RPMI7951 (cell line): ENCODE measurements around the gene DACH1. TPM values are rescaled to one million over a fixed set of nuclear protein-coding genes. Genes with fewer than 3 reads are reported as not detected.
"Not testable (repeated sequence)": the region's sequence is repeated elsewhere in the genome, so short reads cannot be mapped to it uniquely, and the experiment has no call there.

Experiments
- DNase-seq: peaks from one replicate; pipeline ENCODE4 v3.0.0-alpha.2; 2012; ENCODE audit warnings: low read depth
- total RNA-seq: library from RNA; depleted of rRNA; stranded (reverse); fragments of >200 nt; shearing (Covaris generic); gene quantifications from 2 replicates; pipeline ENCODE4 v1.2.3, GENCODE V29; 2014

DACH1 gene
- total RNA-seq, 1 experiment from 2014 or later, result not detected

DNA sequence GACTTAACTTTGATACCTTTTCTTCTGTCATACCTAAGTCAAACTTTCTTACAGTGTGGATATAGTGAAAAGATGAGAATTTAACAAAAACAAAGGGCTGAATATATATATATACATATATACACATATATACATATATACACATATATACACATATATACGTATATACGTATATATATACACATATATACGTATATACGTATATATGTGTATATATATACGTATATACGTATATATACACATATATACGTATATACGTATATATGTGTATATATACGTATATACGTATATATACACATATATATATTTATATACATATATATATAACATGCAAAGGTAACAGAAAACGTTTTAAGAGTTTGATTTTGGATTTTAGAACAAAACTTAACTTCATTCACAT, 88.0 kb downstream of the DACH1 start:
- DNase-seq, result not testable (repeated sequence)

DNA sequence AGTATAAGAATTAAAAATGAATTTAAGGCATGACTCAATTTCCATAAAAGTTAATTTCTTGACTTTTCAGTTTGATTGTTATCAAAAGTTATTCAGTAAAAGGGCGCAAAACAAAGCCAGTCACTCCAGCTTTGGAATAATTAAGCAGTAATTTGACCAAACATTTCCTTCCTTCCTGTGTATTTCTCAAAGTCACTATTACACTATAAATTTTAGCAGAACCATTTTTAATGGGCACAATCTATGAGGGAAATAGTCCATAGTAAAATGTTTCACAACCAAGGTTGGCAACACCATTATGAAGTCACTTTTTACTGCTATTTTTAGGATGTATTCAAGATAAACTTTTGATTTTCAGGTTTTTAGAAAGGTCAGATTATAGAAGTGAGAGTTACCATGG, 91.0 kb downstream of the DACH1 start:
- no peak for DNase-seq

DNA sequence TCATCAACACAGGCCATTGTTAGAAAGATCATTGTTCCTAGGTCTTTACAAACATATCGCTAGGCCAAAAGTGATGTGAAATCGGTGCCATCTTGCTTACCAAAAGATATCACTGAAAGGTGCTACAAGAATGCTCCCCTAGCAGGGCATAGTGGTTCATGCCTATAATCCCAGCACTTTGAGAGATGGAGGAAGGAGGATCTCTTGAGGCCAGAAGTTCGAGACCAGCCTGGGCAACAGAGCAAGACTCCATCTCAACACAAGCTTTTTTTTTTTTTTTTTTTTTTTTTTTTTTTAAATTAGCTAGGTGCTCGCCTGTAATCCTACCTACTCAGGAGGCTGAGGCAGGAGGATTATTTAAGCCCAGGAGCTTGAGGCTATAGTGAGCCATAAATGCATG, 92.1 kb downstream of the DACH1 start:
- DNase-seq, result no peak

DNA sequence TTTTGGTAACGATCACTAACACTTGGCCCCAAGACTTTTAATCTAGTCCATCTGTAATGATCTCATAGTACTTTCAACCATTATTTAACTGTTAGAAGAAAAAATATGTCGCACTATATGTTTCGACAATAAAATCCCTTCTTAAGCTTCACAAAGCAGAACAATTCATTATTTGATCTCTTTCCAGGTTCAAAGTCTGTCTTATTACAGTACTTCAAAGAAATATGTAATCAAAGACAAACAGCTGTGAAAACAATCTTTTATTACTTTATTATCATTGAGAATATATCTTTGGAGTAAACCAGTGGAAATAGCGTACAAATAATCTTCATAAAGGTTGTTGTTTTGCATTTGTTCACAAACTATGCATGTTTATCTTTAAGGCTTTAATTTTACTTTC, 93.5 kb downstream of the DACH1 start:
- DNase-seq, result no peak

DNA sequence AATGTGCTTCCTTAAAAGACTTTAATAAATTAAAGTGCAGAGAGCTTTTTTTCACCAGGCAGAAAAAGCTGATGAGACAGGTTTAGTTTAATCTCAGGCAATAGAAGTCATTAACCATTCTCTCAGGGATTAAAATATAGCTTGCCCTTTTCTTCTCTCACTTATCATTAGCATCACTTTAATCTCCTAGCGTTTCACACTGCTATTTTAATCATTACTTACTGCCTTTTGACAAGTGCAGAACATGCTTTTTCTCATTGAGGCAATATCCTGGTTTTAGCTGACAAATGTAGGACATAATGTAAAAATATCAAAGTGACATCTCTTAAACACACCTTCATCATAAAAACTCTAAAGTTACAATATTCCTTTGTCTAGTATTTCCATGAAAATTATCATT, 94.6 kb downstream of the DACH1 start:
- no peak for DNase-seq

DNA sequence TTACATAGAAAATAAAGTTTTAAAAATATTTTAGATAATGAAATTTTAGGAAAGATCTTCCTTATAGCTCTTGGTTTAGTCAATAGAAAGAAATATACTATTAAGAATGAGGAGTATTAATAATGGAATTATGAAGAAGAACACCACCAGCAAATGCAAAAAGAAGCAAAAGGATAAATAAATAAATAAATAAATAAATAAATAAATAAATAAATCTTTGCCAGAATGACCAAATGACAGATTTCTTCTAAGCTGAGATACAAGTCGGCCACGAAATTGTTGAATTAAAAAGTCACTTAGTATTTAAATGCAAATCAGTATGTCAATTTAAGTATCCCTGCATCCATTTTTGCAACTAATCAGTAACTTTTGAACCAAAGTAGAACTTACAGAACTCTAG, 95.9 kb downstream of the DACH1 start:
- DNase-seq, result no peak

DNA sequence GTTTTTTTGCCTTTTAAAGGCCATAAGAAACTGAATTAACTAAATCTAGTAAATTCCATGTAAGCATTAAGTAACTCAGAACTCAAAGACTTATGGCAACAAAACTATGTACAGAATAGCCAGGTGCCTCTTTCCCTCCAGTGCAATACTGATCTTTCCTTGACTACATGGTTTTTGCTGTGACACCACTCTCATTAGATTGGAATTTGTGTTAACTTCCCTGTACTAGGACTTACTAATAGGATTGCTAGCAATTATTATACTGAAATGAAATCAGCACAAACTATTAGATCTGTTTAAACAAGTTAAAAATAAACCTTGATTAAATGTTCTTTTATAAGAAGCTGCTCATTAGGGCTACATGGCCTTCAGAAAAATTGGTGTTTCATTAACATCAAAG, 96.3 kb downstream of the DACH1 start:
- DNase-seq, result no peak

DNA sequence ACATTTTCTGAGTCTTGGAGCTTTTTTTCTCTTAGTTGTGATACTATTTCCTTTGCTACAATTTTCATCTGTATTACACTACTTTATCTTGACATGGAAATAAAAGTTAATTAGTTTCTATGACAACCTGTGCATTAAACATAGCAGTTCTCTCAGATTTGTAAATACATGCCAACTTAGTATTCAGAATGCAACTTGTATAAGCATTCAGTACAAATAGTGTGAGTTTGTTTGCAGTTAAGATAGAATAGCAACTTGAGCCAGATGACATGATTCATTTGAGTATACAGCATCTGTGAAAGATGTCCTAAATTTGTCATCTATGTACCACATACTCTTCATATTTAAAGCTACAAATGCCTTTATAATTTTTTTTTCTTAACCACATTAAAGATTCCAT, 98.1 kb downstream of the DACH1 start:
- DNase-seq, result no peak

DNA sequence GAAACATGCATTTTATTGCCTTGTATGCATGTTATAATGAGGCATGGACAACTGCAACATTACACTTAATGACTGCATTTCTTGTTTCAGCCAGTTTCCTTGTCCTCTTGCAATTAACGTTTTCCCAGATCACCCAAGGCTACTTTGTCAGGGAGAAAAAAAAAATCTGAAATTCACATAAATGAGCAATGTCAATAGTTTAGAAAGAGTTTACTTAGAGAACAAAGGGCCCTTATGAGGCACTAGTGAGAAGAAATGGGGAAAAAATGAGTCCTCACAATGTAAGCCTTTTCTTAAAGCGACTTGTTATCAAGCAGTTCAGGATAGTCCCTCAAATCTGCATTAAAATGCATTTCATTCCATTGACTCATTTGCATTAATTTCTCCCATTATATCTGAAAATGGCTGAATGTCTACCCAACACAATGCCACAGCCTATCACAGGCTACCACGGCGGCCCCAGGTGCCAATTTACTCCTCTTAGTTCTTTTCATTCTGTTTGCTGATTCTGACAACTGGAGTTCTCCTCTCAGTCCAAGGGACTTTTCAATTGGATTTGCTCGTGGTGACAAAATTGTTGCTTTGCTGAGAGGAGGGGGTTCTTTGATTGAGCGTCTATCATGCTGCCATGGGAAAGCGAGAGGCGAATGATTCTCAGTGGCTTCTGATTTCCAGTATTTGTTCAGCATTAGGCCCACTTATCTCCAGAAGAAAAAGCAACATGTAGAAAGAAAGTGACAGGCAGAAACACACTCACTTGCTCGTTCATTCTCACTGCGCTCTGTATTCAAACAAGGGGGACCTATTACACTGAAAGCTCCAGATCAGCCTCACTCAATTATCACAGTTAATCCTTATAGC, 107.1 kb downstream of the DACH1 start:
- peak; percentile 24 for DNase-seq

DNA sequence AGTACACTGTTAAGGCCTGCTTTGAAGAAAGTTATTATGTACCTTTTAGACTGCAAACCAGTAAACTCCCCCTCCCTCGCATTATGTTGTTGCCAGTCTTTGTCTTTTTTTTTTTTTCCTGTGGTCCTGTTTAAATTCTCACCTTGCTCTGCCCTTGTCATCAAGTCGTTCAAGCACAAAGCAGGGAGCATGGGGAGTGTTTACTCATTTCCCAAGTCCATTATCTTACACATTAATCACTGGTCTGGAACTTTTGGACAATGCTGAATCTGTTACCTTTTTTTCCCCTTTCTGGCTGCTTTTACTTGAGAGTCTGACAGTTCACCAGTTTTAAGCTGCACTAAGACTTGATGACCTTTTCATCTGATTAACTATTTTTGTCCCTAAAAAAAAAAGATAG, 108.2 kb downstream of the DACH1 start:
- DNase-seq, result no peak

DNA sequence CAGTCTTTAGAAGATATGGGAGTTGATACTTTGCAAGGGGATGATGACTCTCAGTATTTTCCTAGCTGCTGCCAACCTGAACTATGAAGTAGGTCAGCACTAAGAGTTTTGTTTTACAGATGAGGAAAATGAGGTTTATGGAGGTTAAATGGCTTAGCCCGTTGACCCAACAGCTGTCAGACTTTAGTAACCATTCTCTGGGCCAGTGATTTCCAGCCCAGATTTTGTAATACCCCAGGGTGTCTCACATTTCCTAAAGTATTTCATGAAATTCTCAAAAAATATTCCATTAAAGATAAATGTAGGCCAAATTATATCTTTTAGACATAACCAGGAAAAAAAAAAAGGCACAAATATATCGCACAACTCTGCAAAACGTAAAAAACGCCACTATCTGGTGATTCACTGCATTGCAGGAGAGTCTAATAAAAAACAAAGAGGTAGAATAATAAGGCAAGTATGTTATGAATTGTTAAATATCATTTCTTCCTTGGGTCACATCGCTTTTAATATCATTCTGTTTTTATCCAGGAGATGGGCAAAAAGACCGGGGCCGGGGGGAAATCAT, 112.5 kb downstream of the DACH1 start:
- no peak for DNase-seq

DNA sequence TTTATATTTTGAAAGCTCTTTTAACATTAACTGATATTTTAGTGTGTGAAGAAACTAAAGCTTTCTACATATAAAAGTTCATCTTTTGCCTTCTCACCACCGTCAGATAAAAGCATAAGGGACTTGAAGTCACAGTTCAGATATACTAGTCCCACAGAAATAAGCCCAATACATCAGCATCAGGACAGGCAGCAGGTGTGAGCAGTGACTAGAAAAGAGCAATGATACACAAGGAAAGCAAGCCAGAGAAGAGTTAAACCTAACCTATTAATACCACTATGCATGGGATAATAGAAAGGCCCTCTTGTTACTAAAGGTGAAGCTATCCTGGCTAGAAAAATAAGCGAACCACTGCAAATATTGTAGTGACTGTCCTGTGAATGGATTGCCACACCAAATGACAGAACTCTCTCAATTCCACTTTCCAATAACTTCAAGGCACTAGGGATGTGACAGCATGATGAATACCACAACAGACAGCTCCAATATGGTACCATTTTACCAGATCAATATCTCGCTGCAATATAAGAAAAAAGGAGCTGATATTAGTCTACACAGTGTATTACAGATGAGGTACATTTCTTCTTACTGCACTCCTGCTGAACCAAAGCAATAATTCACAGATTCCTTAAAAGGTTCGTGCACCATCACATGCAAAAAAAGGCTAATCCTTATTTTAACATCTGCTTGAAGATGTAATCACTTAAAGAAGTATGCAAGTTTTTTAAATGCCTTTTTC, 114.1 kb downstream of the DACH1 start:
- DNase-seq, result no peak

DNA sequence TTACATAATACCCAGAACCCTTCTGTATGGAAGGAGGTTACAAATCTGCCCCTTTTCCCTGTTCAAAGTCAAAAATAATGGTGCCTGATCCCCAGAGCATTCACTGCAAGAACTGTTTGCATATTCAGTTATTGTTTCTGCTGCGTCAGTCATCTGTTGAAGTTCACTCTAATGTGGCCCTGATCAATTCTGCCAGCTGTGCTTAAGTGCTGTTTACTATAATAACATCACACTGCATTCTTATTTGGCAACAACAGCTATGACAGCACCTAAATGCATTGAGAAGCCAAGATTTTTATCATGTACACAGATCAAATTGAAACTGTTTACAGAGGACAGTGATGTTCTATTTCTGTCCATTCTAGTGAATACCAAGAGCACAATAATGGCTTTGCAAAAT, 115.9 kb downstream of the DACH1 start:
- DNase-seq, result no peak

DNA sequence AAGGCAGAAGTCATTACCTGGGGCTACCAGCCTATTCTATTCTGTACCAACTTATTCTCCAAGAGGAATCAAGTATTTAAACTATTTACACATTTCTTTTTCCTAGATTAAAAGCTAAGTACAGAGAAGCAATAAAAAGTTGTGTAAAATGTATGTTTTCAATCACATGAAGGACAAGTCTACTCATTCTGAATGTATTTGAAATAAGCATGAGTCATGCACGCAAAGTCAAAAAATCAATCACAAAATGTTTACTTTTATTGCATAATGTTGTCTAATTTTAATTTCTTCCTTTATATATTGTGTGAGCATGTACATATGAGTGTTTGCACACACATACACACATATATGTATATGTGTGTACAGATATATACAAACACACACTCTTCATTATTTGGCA, 136.7 kb downstream of the DACH1 start:
- DNase-seq, result no peak

DNA sequence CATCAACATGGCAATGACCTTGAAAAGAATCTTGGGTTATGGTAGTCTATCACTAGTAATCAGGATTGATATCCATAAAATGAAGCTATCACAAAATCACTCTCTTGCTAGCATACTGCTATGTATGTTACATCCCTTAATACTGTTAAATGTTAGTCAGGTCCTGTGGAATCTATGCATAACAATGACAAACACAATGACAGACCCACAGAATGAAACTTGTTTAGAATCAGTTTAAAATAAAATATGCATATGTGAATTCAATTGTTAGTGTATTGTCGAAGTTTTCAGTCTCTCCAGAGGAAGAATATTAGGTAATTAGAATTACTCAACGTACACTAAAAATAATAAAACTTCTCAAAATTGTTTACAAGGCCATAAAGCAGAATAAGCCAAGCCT, 137.6 kb downstream of the DACH1 start:
- DNase-seq, result no peak

DNA sequence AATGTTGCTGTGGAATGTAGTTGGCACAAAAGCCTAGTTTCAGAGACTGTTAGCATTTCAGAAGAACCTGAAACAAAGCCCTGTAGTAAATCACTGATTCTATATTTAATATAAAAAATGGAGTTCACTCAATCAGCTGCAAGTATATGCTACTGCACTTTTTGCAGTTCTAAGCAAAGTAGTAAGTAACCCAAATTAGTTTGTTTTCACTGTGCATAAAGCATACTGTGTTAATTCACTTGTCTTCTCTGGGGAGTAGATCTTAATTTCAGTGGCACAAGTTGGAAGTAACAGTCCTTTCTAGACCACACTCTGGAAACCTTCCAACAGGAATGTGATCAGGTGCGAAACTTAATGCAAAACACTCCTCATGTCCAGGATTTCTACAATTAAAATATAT, 139.3 kb downstream of the DACH1 start:
- no peak for DNase-seq

DNA sequence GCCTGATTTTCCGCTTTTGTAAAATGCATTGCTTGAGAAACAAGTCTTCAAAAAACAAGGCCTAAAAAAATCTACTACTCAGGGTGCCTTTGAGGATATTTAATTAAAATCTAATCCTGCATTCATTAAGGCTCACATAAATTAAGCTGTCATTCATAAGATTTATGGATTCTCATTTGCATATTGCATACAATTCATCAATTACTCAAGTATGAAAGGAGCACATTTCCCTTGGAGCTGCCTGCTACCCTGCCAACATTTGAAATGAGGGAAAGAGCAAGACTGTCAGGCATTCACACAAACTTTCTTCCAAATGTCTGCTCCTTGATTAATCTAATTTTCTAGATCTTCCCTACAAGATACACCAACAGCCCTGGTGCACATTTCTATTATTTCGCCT, 140.0 kb downstream of the DACH1 start:
- DNase-seq, result no peak

DNA sequence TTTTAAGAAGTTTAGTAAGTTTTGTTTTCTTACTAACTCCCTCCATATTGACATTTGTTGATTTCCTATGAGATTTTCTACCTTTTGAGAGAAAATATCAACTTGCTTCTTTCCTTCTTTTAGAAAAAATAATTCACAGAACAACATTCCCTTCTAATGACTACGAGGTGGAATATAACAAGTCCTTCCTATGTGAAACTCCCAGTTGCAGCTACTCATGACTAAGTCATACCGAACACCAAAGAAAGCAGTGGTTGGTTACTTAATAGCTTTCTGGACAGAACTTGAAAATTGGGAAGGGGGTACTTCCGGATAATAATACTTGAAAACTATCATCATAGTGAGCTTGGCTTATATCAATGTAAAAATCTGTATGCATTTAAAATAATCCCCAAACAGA, 144.8 kb downstream of the DACH1 start:
- no peak for DNase-seq

DNA sequence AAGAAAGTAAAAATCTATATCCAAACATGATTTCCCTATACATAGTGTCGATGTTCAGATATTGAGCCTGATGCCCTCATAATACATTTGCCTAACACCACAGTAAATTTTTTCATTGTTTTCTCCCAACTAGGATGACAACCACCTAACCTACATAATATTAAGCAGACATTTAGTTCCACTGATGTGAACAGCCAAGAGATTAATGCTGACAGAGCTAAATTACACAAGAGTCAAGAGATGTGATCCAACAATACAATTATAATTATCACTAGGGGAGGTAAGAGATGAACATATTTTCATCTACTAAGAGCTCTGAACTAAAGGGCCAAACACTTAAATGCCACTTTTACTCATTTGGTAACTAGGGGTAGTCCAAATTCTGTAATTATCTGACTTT, 145.9 kb downstream of the DACH1 start:
- DNase-seq, result no peak

DNA sequence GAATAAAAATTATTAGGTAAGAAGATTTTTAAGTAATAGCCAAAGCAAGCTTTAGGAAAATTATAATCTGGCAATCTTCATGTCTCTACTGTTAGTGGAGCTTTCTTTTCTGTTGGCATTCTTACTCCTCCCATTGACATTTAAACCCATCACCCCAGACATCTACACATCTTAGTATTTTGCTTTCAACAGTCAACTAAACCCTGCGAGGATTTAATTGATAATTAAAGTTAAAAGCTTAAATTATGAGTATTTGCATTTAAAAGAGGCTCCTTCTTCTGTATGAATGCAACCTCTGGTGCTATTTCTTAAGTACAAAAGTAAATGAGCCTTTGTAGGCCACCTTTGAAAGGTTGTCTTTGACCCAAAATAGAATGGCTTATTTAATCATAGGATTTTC, 148.1 kb downstream of the DACH1 start:
- no peak for DNase-seq

DNA sequence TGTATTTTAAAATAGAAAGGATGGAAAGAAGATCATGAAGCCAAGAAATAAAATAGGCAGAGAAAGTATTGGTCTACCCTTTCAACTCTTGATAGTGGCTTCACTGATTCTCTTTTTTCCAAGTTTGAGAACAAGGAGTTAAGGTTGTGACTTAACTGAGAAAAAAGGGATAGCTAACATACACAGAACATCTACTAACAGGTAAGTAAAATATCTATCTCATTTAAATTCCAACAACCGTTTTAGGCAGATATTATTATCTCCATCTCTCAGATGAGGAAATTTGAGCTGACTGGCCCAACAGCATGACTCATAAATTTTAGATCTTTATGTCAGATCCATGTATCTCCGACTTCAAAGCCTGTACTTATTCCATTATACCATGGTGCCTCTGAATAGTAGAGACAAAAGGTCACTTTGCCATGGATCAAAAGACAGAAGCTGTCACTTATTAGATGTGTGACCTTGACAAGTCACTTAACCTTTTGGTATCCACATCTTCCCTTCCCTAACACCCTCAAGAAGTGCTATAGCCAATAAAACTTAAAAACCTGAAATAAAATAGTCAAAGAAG, 152.1 kb downstream of the DACH1 start:
- DNase-seq, result no peak

DNA sequence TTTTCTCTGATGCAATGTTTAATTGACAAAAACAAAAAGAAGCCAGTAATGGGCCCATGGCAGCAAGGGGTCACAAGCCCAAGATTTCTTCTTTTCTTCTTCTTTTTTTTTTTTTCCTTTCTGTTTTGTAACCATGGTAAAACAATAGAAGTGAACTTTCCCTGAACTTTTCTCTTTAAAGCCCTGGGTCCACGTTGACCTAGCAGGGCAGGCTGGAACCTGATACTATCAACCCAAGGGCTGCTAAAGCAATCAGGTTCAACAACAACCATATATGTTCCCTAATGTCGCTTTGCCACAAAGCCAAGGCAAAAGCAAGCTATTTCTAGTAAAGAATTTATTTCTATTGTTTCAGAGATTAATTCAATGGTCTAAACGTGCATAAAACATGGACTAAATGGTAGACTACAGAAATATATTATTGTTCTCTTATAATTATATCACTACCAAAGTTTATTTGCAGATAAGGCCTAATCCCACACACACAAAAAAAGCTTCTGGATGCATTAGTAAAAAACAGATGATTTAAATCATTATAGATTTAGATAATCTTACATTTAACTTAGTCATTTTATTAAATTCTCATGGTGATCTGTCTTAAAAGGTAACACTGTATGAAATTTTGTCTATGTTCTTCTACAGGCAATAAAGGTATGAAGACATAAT, 153.9 kb downstream of the DACH1 start:
- no peak for DNase-seq
